ENCODE data around the gene MPZL2.
A peak's percentile ranks its signal among the peaks of the same experiment; 100 is the strongest.

The MPZL2 gene

GRCh38 chr11:118259138-118259537 lies 5.0 kb downstream of the MPZL2 start:
- Histone ChIP-seq H3K4me3 (ENCODE audit: low read length) (no peak overlapping the region), H3K27ac (ENCODE audit: low read length) (no peak overlapping the region), H3K27me3 (ENCODE audit: insufficient read depth, low read length) (peaks cover 51% of the 10 kb centered on the region), H3K9me3 (ENCODE audit: insufficient read depth, low read depth, low read length) (no peaks in the 10 kb centered on the region), H3K4me1 (ENCODE audit: insufficient read depth, low read length) (no peaks in the 10 kb centered on the region), H3K36me3 (ENCODE audit: insufficient read depth, low read depth, low read length) (no peaks in the 10 kb centered on the region), H3K9ac (ENCODE audit: low read depth, low read length) (no peak overlapping the region)

- Histone ChIP-seq H3K9me3 (ENCODE audit: insufficient read depth, low read depth, low read length) (no peaks in the 10 kb centered on the region), H3K4me3 (ENCODE audit: low read length) (no peak overlapping the region), H3K9ac (ENCODE audit: low read depth, low read length) (no peak overlapping the region), H3K4me1 (ENCODE audit: insufficient read depth, low read length) (no peaks in the 10 kb centered on the region), H3K36me3 (ENCODE audit: insufficient read depth, low read depth, low read length) (no peaks in the 10 kb centered on the region), H3K27ac (ENCODE audit: low read length) (no peak overlapping the region), H3K27me3 (ENCODE audit: insufficient read depth, low read length) (peaks cover 49% of the 10 kb centered on the region)
These were observed 5.7 kb downstream of the MPZL2 start for GRCh38 chr11:118258410-118258809.

DNA sequence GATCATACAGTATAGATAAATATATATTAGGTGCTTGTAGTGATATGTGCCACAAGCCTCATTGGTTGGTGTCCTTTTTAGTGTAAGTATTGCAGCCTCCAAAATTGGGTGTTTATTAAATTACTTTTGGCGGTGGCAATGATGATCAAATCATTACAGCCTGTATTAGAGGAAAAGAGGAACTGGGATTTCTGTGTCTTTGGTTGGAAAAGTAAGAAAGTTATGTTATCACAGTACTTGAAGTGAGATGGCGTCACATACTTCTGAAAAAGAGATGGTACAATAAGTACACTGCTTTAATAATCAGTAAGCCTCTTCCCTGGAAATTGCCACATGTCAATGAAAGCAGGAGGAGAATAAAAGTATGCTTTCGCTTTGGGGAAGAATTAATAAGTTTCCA lies 11.4 kb downstream of the MPZL2 start:
- H3K36me3 ChIP-seq (ENCODE audit: insufficient read depth, low read depth, low read length): no peaks in the 10 kb centered on the region
- peak overlapping the region; percentile 82; the same call in 1 of the 2 replicates for H3K9ac ChIP-seq (ENCODE audit: low read depth, low read length)
- peak overlapping the region; percentile 74 for H3K27ac ChIP-seq (ENCODE audit: low read length)
- peak overlapping the region; percentile 76 for H3K4me3 ChIP-seq (ENCODE audit: low read length)
- H3K9me3 ChIP-seq (ENCODE audit: insufficient read depth, low read depth, low read length): no peaks in the 10 kb centered on the region
- 0 out of 2 replicates have a peak, but pooled peaks cover 5% of the 10 kb centered on the region for H3K4me1 ChIP-seq (ENCODE audit: insufficient read depth, low read length)
- H3K27me3 ChIP-seq (ENCODE audit: insufficient read depth, low read length): peaks cover 30% of the 10 kb centered on the region; the same call in 1 of the 2 replicates

DNA sequence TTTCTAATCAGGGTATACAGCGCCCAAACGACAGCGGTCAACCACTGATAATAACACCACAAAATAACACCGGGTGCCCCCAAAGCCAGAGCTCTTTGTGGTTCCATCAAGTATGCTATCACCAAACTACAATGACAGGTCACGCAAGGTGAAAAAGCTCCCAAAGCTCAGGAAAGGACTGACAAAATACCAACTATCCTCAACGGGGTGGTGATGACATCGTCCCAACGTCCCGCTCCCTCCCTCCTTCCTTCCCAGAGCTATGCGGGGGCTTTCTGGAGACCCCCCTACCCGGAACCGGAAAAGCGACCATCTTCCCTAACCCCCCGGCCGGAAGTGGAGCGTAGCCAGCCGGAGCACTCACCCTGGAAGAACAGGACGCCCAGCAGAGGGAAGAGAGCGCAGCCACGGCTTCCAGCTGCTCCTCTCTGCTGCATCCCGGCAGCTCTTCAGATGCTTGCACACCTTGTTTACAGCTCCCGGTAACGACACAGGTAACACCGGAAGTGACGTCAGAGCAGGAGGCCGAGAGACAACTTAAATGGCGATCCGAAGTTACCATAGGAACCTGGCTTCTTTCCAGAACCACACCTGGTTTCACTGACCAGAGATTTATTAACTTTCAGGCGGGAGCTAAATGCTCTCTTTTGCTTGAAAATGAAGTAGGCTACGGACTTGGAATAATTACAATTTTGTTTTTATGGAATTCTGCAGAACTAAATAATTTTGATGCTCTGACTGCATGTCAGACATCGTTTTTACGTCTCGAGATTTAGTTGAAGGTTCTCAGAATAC lies 12.0 kb downstream of the MPZL2 start, which contains the start of gene MPZL3:
Gene MPZL3 (minus strand): TSS at position 508 of the 795 bp plus-strand sequence. CDS start 71 bp downstream, at position 437.
- peak within 1 kb of the TSS; percentile 76 for H3K4me3 ChIP-seq (ENCODE audit: low read length)
- peak within 1 kb of the TSS; percentile 74 for H3K27ac ChIP-seq (ENCODE audit: low read length)
- no peaks in the 10 kb centered on the region for H3K9me3 ChIP-seq (ENCODE audit: insufficient read depth, low read depth, low read length)
- H3K9ac ChIP-seq (ENCODE audit: low read depth, low read length): peak within 1 kb of the TSS; percentile 82
- 0 out of 2 replicates have a peak, but pooled peaks cover 5% of the 10 kb centered on the region for H3K4me1 ChIP-seq (ENCODE audit: insufficient read depth, low read length)
- H3K27me3 ChIP-seq (ENCODE audit: insufficient read depth, low read length): peaks cover 36% of the 10 kb centered on the region; the same call in 1 of the 2 replicates
- H3K36me3 ChIP-seq (ENCODE audit: insufficient read depth, low read depth, low read length): no peaks in the 10 kb centered on the region

DNA sequence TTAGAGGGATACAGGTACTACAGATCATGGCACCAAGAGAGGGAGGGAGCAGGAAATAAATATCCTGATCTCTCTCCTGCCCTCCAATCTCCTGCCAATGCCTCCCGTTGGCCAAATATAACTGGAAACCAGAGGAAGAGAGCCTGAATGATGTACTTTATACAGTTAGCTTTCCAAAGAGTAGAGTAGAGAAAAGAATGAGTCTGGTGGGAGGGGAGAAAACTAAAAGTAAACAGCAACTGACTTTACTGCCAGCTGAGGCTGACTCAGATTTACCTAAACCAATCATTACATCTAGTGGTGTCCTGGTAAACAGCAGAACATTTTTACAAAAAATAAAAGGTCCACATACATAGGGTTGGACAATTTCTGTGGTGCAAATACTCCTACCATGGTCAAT lies 17.1 kb downstream of the MPZL2 start:
- Histone ChIP-seq H3K27me3 (ENCODE audit: insufficient read depth, low read length) (peaks cover 23% of the 10 kb centered on the region; the same call in 1 of the 2 replicates), H3K9me3 (ENCODE audit: insufficient read depth, low read depth, low read length) (no peaks in the 10 kb centered on the region), H3K4me3 (ENCODE audit: low read length) (no peak overlapping the region), H3K36me3 (ENCODE audit: insufficient read depth, low read depth, low read length) (no peaks in the 10 kb centered on the region), H3K27ac (ENCODE audit: low read length) (no peak overlapping the region), H3K9ac (ENCODE audit: low read depth, low read length) (no peak overlapping the region), H3K4me1 (ENCODE audit: insufficient read depth, low read length) (peaks cover 6% of the 10 kb centered on the region)

- Histone ChIP-seq H3K27me3 (ENCODE audit: insufficient read depth, low read length) (peaks cover 23% of the 10 kb centered on the region; the same call in 1 of the 2 replicates), H3K9me3 (ENCODE audit: insufficient read depth, low read depth, low read length) (no peaks in the 10 kb centered on the region), H3K4me3 (ENCODE audit: low read length) (no peak overlapping the region), H3K27ac (ENCODE audit: low read length) (no peak overlapping the region), H3K4me1 (ENCODE audit: insufficient read depth, low read length) (peaks cover 6% of the 10 kb centered on the region), H3K9ac (ENCODE audit: low read depth, low read length) (no peak overlapping the region), H3K36me3 (ENCODE audit: insufficient read depth, low read depth, low read length) (no peaks in the 10 kb centered on the region)
These were observed 18.0 kb downstream of the MPZL2 start for GRCh38 chr11:118245936-118246562.

DNA sequence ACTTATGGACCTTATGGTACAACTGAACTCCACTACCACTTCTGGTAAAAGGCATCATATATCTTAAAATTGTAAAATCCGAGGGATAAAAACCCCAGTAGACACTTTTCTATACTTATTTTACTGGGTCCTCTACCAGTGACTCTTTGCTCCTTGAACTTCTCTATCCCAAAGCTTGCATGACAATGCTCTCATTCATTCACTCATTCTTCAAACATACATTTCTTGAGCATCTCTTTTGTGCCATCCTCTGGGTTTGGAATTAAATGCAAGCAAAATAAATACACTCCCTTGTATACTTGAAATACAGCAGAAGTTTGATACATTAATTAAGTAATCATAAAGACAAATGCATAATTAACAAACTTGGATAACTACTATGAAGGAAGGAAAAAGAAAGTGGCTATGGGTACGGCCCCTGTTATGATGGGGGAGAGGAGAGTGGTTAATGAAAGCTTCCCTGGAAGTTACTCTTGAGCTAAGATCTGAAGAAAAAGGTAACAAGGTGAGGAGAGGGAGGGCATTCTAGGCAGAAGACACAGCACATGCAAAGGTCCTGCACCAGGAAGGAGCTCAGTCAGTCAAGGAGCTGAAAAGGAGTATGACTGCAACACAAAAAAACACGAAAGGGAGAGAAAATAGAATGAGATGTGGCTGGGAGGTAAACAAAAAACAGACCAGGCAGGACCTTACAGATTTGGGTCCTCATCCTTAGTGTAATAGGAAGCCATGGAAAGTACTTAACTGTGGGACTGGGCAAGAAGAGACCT lies 19.9 kb downstream of the MPZL2 start:
- Histone ChIP-seq H3K4me3 (ENCODE audit: low read length) (no peak overlapping the region), H3K36me3 (ENCODE audit: insufficient read depth, low read depth, low read length) (no peaks in the 10 kb centered on the region), H3K4me1 (ENCODE audit: insufficient read depth, low read length) (peaks cover 6% of the 10 kb centered on the region), H3K9me3 (ENCODE audit: insufficient read depth, low read depth, low read length) (no peaks in the 10 kb centered on the region), H3K27ac (ENCODE audit: low read length) (no peak overlapping the region), H3K27me3 (ENCODE audit: insufficient read depth, low read length) (peaks cover 18% of the 10 kb centered on the region; the same call in 1 of the 2 replicates), H3K9ac (ENCODE audit: low read depth, low read length) (no peak overlapping the region)

- no peaks in the 10 kb centered on the region for H3K9me3 ChIP-seq (ENCODE audit: insufficient read depth, low read depth, low read length)
- no peaks in the 10 kb centered on the region for H3K36me3 ChIP-seq (ENCODE audit: insufficient read depth, low read depth, low read length)
- no peak overlapping the region for H3K9ac ChIP-seq (ENCODE audit: low read depth, low read length)
- H3K27me3 ChIP-seq (ENCODE audit: insufficient read depth, low read length): peaks cover 12% of the 10 kb centered on the region; the same call in 1 of the 2 replicates
- no peak overlapping the region for H3K27ac ChIP-seq (ENCODE audit: low read length)
- H3K4me3 ChIP-seq (ENCODE audit: low read length): no peak overlapping the region
- peaks cover 15% of the 10 kb centered on the region for H3K4me1 ChIP-seq (ENCODE audit: insufficient read depth, low read length)
These were observed 20.9 kb downstream of the MPZL2 start for GRCh38 chr11:118243161-118243560.

DNA sequence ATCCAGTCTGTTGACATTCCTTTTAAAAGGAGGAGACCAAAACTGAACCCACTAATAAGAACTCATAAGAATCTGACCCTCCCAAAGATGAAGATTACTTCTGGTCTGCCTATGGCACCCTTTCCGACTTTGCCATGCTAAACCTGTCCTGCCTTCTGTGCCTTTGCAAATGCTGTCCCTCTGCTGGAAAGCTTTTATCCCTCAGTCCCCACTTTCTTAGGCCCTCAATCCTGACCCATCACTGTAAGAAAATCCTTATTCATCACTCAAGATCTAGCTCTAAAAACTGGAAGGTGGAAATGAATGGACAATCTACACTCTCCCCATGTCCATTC lies 22.4 kb downstream of the MPZL2 start:
- peaks cover 2% of the 10 kb centered on the region; the same call in 1 of the 2 replicates for H3K27me3 ChIP-seq (ENCODE audit: insufficient read depth, low read length)
- H3K4me1 ChIP-seq (ENCODE audit: insufficient read depth, low read length): peaks cover 15% of the 10 kb centered on the region
- H3K9me3 ChIP-seq (ENCODE audit: insufficient read depth, low read depth, low read length): no peaks in the 10 kb centered on the region
- H3K9ac ChIP-seq (ENCODE audit: low read depth, low read length): no peak overlapping the region
- no peaks in the 10 kb centered on the region for H3K36me3 ChIP-seq (ENCODE audit: insufficient read depth, low read depth, low read length)
- no peak overlapping the region for H3K27ac ChIP-seq (ENCODE audit: low read length)
- H3K4me3 ChIP-seq (ENCODE audit: low read length): no peak overlapping the region

DNA sequence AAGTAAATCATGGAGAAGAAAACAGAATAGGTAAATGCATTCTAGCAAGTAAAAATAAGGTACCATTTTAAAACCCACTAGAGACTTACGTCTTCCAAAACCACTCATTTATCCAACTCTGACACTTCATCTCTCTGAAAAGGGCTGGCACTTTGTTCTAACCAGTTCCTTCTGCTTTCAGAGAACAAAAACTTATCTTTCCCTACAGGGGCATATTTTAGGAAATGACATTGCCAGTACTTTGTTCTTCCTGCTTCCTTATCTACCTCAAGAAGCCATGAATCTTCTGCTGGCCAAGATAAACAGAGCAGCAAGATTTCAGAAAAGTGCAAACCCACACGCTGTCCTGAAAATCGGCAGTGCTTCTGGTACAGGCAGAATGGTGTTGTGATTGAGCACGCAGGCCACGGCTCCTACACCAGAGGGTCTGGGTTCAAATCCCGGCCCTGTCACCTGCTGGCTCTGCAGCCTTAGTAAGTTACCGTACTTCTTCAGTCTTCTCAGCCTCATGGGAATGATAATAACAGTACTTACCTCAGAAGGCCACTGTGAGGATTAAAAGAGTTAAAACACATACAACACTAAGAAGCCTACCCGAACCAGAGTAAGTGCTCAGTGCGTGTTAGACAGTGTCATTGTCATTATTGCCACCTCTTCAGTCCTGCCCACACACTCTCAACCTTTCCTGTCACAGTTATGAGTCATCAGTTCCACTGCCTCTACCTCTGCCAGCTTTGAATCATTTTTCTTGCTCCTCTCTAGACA lies 22.9 kb downstream of the MPZL2 start:
- no peak overlapping the region for H3K9ac ChIP-seq (ENCODE audit: low read depth, low read length)
- peaks cover 15% of the 10 kb centered on the region for H3K4me1 ChIP-seq (ENCODE audit: insufficient read depth, low read length)
- no peaks in the 10 kb centered on the region for H3K9me3 ChIP-seq (ENCODE audit: insufficient read depth, low read depth, low read length)
- no peak overlapping the region for H3K27ac ChIP-seq (ENCODE audit: low read length)
- H3K4me3 ChIP-seq (ENCODE audit: low read length): no peak overlapping the region
- no peaks in the 10 kb centered on the region; the same call in 1 of the 2 replicates for H3K27me3 ChIP-seq (ENCODE audit: insufficient read depth, low read length)
- no peaks in the 10 kb centered on the region for H3K36me3 ChIP-seq (ENCODE audit: insufficient read depth, low read depth, low read length)

Measured in iPS-20b (cell line).